22Rv1 (cell line): Measurements from ENCODE around the gene CAMTA1.
A peak's percentile ranks its signal among the peaks of the same experiment; 100 is the strongest.

ENCODE experiments used
- H3K27ac ChIP-seq: fragments of 450-650 bp; 2 replicates; pipeline ENCODE4 v1.5.1; 2017
- CTCF ChIP-seq: fragments of 450-650 bp; IDR thresholded peaks from 2 replicates; pipeline ENCODE4 v1.5.1; 2017; ENCODE audit warnings: mild to moderate bottlenecking
- ZFX ChIP-seq: fragments of 450-650 bp; IDR thresholded peaks from 2 replicates; pipeline ENCODE4 v1.6.1; 2017; ENCODE audit warnings: antibody characterized with exemption, borderline replicate concordance

CAMTA1 gene

GRCh38 chr1:7679159-7679872 lies 894.1 kb downstream of the CAMTA1 start:
- H3K27ac ChIP-seq: no peak overlapping the region
- TF ChIP-seq CTCF (no peak), ZFX (no peak)

DNA sequence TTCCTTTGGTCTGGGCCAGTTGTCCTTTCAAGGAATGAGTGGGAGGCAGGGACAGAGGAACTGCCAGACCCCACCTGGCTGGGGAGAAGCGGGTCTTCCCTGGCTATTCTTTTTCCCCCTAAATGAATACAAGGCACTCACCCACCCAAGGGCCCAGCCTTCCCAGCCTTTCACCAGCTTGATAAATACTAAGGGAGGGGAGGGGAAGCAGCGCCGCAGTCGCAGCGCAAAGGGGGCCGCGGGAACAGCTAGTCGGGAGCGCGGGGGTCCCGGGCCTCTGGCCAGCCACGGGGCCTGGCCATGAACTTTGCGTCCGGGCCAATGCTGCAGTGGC lies 894.6 kb downstream of the CAMTA1 start:
- TF ChIP-seq ZFX (no peak), CTCF (no peak)
- no peak overlapping the region for H3K27ac ChIP-seq

DNA sequence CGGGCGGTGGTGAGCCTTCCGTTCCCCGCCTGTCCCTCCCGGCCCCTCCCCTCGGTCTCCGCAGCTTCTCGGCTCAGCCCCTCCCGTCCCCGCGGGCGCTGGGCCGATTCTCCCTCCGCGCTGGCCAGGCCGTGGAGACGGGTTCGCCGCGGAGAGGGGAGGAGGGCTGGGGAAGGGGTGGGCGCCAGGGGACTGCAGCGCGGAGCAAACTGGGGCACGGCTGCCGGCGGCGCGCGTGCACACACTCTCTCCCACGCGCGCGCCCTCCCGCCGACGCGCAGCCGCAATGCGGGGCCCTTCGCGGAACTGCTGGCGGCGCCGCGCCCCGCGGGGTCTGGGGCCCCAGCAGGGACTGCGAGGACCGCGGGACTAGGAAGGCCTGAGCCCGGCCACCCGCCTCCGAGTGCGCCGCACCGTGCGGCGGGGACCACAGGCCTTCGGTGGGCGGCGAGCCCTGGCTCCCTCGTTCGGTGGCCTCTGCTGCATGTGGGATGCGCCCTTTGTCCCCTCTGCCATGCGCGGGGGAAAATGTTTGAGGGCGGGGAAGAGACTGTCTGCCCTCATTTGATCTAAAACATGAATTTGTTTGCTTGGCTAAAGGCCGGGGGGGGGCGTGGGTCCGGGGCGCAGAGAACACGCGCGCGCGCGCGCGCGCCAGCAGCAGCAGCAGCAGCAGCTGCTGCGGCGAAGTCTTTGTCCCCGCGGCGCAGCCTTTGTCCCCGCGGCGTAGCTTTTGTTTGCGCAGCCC lies 895.1 kb downstream of the CAMTA1 start:
- 0 out of 2 replicates have a peak, but pooled peaks have one; percentile 4 for TF ChIP-seq CTCF
- no peak for TF ChIP-seq ZFX
- H3K27ac ChIP-seq: no peak overlapping the region

DNA sequence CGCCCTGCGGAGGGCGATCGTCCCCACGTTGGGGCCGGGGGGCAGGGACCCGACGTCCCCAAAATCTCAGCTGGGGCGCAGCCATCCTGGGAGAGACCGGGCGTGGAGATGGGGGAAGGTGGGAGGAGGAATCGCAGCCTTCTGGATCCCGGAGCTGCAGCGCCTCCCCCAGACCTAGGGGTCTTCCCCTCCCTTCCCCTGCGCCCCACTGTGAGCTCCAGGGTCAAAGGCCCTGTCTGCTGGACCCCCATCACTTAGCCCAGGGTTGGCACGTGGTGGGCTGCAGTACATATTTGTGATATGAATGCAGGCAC lies 895.7 kb downstream of the CAMTA1 start:
- no peak overlapping the region for H3K27ac ChIP-seq
- TF ChIP-seq CTCF (no peak), ZFX (no peak)

DNA sequence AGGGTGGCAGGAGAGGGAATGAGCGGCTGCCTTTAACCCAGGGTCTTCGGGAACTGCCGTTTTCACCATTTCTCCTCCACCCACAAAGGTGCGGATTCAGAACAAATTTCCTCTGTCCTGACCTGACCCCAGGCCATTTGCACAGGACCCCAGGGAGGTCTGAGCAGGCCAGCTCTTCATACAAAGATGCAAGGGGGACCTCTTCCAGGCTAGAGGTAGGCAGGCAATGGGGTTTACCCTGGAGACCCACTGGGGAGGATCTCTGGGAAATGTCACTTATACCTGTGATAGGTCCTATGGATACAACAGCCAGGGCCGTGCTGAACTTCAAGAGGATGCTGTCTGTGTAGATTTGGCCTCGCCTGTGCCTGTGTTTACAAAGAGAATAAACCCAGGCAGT lies 896.1 kb downstream of the CAMTA1 start:
- no peak for TF ChIP-seq ZFX
- no peak for TF ChIP-seq CTCF
- H3K27ac ChIP-seq: no peak overlapping the region

DNA sequence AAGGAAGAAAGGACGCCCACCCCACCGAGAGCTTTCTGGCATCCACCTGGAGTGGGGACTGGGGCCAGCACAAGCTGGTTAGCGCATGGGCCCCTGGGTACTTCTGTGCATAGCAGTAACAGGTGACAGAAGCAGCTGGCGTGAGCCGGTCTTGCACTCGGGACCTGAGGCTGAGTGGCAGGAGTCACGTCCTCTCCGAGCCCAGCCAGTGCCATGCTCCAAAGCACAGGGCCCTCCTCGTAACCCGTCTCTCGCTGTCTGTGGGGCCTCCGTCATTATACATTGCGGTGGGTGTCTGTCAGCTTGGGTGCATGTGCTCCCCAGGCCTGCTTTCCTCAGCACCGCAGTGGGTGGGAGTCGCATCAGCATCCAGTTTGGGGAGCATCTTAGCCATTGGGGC lies 898.3 kb downstream of the CAMTA1 start:
- H3K27ac ChIP-seq: no peak overlapping the region

More for the DNA sequence above, 898.3 kb downstream of the CAMTA1 start:
- no peak for TF ChIP-seq ZFX
- no peak for TF ChIP-seq CTCF
